Measurements from ENCODE around the gene PDIA6.

Gene PDIA6

DNA sequence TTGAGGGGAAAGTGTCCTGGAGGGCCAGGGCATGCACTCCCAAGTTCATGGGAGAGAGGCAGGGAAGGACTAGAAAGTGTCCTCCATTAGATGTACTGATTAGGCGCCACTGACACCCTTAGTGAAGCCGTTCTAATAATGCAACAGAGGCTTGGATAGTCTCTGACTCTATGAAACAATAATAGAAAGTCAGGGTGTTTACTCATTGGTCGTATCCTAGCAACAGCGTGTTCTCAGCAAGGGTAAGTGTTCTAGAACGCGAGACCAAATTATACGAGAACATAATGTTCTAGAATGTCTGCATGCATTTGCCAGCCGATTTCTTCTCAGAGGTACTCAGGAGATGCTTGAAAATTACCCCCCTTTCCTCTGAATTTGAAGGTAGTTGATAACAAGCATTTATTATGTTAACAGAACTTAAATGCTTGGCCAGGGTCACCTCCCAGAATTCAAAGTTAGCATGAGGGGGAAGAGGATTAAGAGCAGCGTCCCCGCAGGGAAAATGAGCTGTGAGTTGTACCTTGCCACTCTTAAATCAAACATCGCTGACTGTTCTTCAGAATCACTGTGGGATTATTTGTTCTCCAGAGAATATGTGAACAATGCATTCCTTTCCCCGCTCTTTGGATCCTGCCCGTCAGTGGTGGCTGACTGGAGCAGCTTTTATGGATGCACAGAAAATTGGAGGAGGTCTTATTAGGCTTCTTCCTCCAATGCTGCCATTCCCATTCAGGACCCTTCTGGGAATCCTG lies 33.7 kb upstream of the PDIA6 start:
- H3K79me1 ChIP-seq (replicated peaks; ENCODE audit: low read length, poor library complexity, severe bottlenecking): no peaks in the 10 kb centered on the region
- H3K4me1 ChIP-seq (ENCODE audit: control insufficient read depth, insufficient read depth, low read depth, low read length): peaks cover 2% of the 10 kb centered on the region
- H2BK120ac ChIP-seq (ENCODE audit: low read depth, low read length): no peak overlapping the region
- DNase-seq: no peak
- no peak overlapping the region for H3K14ac ChIP-seq (ENCODE audit: low read length in 2 of 2)
- H3K4me3 ChIP-seq (ENCODE audit: insufficient read depth in 1 of 2, low read depth in 1 of 2, low read length in 2 of 2): no peak overlapping the region
- no peak overlapping the region for H3K18ac ChIP-seq (ENCODE audit: low read depth in 1 of 2, low read length in 2 of 2)
- no peak overlapping the region for H3K4ac ChIP-seq (ENCODE audit: low read depth in 1 of 2, low read length in 2 of 2)
- no peak overlapping the region for H4K91ac ChIP-seq (ENCODE audit: low read length)
- H3K27ac ChIP-seq (ENCODE audit: low read length, poor library complexity, severe bottlenecking): no peak overlapping the region
- H3K27me3 ChIP-seq (ENCODE audit: control insufficient read depth in 1 of 2, insufficient read depth in 1 of 2, low read length in 2 of 2): peaks cover 0 to 58% of the 10 kb centered on the region in 2 experiments
- no peak overlapping the region for H3K23ac ChIP-seq (ENCODE audit: low read length in 2 of 2)
- H3K4me2 ChIP-seq (ENCODE audit: low read length, poor library complexity, severe bottlenecking): no peak overlapping the region
- 93% methylated on average over 13 of the region's 13 CpGs for WGBS
- no peak overlapping the region for H2BK5ac ChIP-seq (ENCODE audit: low read depth, low read length, poor library complexity, severe bottlenecking)
- no peak overlapping the region for H4K8ac ChIP-seq (ENCODE audit: low read length)
- no peaks in the 10 kb centered on the region for H3K36me3 ChIP-seq (ENCODE audit: control insufficient read depth in 1 of 2, insufficient read depth in 2 of 2, low read depth in 1 of 2, low read length in 2 of 2)
- H2BK15ac ChIP-seq (ENCODE audit: low read depth, poor library complexity, severe bottlenecking): no peak overlapping the region
- peaks cover 17% of the 10 kb centered on the region for H3K9me3 ChIP-seq (ENCODE audit: control insufficient read depth, low read length)
- H3K9ac ChIP-seq (ENCODE audit: low read length): no peak overlapping the region
- no peak overlapping the region for H2BK12ac ChIP-seq (ENCODE audit: low read length in 2 of 2)
- no peak overlapping the region for H2AFZ ChIP-seq (ENCODE audit: low read depth, low read length)
- no peak overlapping the region for H2AK5ac ChIP-seq (ENCODE audit: low read length, severe bottlenecking)

DNA sequence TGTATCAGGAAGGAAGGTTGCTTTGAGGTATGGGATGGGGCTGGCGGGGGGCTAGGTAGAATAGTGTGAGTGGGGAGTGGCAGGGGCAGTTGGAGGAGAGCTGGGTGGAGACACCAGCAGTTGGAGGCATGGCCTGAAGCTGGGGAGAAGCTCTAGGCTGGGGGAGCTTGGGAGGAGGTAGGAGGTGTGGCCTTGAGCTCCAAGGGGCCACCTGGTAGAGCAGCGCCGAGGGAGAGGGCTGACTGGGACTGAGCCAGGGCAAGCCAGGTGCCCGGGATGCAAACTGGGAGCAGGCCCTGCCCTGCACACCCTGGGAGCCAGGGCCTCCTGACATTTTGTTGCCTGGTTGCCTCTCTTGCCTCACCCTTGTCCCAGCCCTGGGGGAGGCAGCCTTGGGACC lies 33.1 kb upstream of the PDIA6 start:
- Histone ChIP-seq H2BK12ac (ENCODE audit: low read length in 2 of 2) (no peak overlapping the region), H3K36me3 (ENCODE audit: control insufficient read depth in 1 of 2, insufficient read depth in 2 of 2, low read depth in 1 of 2, low read length in 2 of 2) (no peaks in the 10 kb centered on the region), H3K4me3 (ENCODE audit: insufficient read depth in 1 of 2, low read depth in 1 of 2, low read length in 2 of 2) (no peak overlapping the region), H3K14ac (ENCODE audit: low read length in 2 of 2) (no peak overlapping the region), H3K18ac (ENCODE audit: low read depth in 1 of 2, low read length in 2 of 2) (no peak overlapping the region), H3K27me3 (ENCODE audit: control insufficient read depth in 1 of 2, insufficient read depth in 1 of 2, low read length in 2 of 2) (peaks cover 0 to 62% of the 10 kb centered on the region in 2 experiments), H3K9me3 (ENCODE audit: control insufficient read depth, low read length) (peaks cover 23% of the 10 kb centered on the region), H4K91ac (ENCODE audit: low read length) (no peak overlapping the region), H2AFZ (ENCODE audit: low read depth, low read length) (no peak overlapping the region), H3K79me1 (replicated peaks; ENCODE audit: low read length, poor library complexity, severe bottlenecking) (no peaks in the 10 kb centered on the region), H3K23ac (ENCODE audit: low read length in 2 of 2) (no peak overlapping the region), H3K27ac (ENCODE audit: low read length, poor library complexity, severe bottlenecking) (no peak overlapping the region), H3K4me1 (ENCODE audit: control insufficient read depth, insufficient read depth, low read depth, low read length) (peaks cover 2% of the 10 kb centered on the region), H3K9ac (ENCODE audit: low read length) (no peak overlapping the region), H2BK15ac (ENCODE audit: low read depth, poor library complexity, severe bottlenecking) (no peak overlapping the region), H2AK5ac (ENCODE audit: low read length, severe bottlenecking) (no peak overlapping the region), H3K4me2 (ENCODE audit: low read length, poor library complexity, severe bottlenecking) (no peak overlapping the region), H2BK5ac (ENCODE audit: low read depth, low read length, poor library complexity, severe bottlenecking) (no peak overlapping the region), H4K8ac (ENCODE audit: low read length) (no peak overlapping the region), H3K4ac (ENCODE audit: low read depth in 1 of 2, low read length in 2 of 2) (no peak overlapping the region), H2BK120ac (ENCODE audit: low read depth, low read length) (no peak overlapping the region)
- WGBS: 86% methylated on average over 4 of the region's 4 CpGs
- DNase-seq: no peak

DNA sequence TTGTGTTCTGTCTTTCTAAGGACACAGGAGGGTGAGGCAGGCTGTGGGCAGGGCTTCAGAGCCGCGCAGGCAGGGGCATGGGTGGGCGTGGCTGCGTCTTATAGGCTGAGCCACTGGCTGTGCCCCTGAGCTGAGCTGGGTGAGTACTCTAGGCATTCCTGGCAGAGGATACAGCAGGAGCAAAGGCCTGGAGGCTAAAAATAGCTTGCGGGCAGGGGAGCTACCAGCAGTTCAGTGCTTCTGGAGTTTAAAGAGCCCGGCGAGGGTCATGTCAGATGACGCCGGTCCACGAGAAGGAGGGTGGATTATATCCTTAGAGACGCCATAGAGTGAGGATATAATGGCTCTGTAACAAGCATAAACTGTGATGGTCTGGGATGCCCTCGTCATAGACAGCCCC lies 31.5 kb upstream of the PDIA6 start:
- H3K23ac ChIP-seq (ENCODE audit: low read length in 2 of 2): no peak overlapping the region
- H3K9me3 ChIP-seq (ENCODE audit: control insufficient read depth, low read length): peaks cover 30% of the 10 kb centered on the region
- no peak overlapping the region for H3K4ac ChIP-seq (ENCODE audit: low read depth in 1 of 2, low read length in 2 of 2)
- no peak overlapping the region for H4K8ac ChIP-seq (ENCODE audit: low read length)
- 53% methylated on average over 12 of the region's 12 CpGs for WGBS
- H3K4me2 ChIP-seq (ENCODE audit: low read length, poor library complexity, severe bottlenecking): peak overlapping the region; percentile 17
- H2BK12ac ChIP-seq (ENCODE audit: low read length in 2 of 2): no peak overlapping the region
- H3K36me3 ChIP-seq (ENCODE audit: control insufficient read depth in 1 of 2, insufficient read depth in 2 of 2, low read depth in 1 of 2, low read length in 2 of 2): no peaks in the 10 kb centered on the region
- DNase-seq: peak; percentile 77
- H2BK15ac ChIP-seq (ENCODE audit: low read depth, poor library complexity, severe bottlenecking): no peak overlapping the region
- peaks cover 4 to 75% of the 10 kb centered on the region in 2 experiments for H3K27me3 ChIP-seq (ENCODE audit: control insufficient read depth in 1 of 2, insufficient read depth in 1 of 2, low read length in 2 of 2)
- no peaks in the 10 kb centered on the region for H3K79me1 ChIP-seq (replicated peaks; ENCODE audit: low read length, poor library complexity, severe bottlenecking)
- H3K4me3 ChIP-seq (ENCODE audit: insufficient read depth in 1 of 2, low read depth in 1 of 2, low read length in 2 of 2): peak overlapping the region in 1 of 2 experiments; percentile 24
- H3K9ac ChIP-seq (ENCODE audit: low read length): no peak overlapping the region
- H2AK5ac ChIP-seq (ENCODE audit: low read length, severe bottlenecking): no peak overlapping the region
- no peak overlapping the region for H3K18ac ChIP-seq (ENCODE audit: low read depth in 1 of 2, low read length in 2 of 2)
- H2AFZ ChIP-seq (ENCODE audit: low read depth, low read length): no peak overlapping the region
- H2BK5ac ChIP-seq (ENCODE audit: low read depth, low read length, poor library complexity, severe bottlenecking): no peak overlapping the region
- no peak overlapping the region for H4K91ac ChIP-seq (ENCODE audit: low read length)
- peaks cover 2% of the 10 kb centered on the region for H3K4me1 ChIP-seq (ENCODE audit: control insufficient read depth, insufficient read depth, low read depth, low read length)
- no peak overlapping the region for H2BK120ac ChIP-seq (ENCODE audit: low read depth, low read length)
- no peak overlapping the region for H3K14ac ChIP-seq (ENCODE audit: low read length in 2 of 2)
- H3K27ac ChIP-seq (ENCODE audit: low read length, poor library complexity, severe bottlenecking): no peak overlapping the region

DNA sequence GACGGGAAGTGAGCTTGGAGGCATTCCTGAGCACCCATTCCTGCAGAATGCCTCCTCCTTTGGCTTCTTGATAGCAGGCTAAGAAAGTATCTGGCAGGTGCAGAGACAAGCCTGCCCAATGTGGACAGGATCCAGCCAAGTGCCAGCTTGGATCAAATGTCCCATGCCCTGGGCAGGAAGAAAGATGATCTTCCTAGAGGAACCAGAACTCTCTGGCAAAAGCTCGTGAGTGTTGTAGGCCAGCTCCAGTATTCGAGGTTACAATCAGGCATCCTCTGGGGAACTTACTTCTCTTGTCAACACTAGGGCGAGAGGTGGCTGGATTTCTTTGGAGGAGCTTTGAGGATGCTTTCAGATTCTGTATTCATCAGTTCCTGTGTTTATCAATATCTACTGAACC lies 29.9 kb upstream of the PDIA6 start:
- no peak overlapping the region for H2BK120ac ChIP-seq (ENCODE audit: low read depth, low read length)
- H3K4me2 ChIP-seq (ENCODE audit: low read length, poor library complexity, severe bottlenecking): no peak overlapping the region
- no peak for DNase-seq
- H2AFZ ChIP-seq (ENCODE audit: low read depth, low read length): no peak overlapping the region
- no peak overlapping the region for H3K14ac ChIP-seq (ENCODE audit: low read length in 2 of 2)
- H3K9me3 ChIP-seq (ENCODE audit: control insufficient read depth, low read length): peaks cover 30% of the 10 kb centered on the region
- no peak overlapping the region for H2BK12ac ChIP-seq (ENCODE audit: low read length in 2 of 2)
- WGBS: 73% methylated on average over 4 of the region's 4 CpGs
- H3K9ac ChIP-seq (ENCODE audit: low read length): no peak overlapping the region
- peaks cover 19 to 78% of the 10 kb centered on the region in 2 experiments for H3K27me3 ChIP-seq (ENCODE audit: control insufficient read depth in 1 of 2, insufficient read depth in 1 of 2, low read length in 2 of 2)
- no peak overlapping the region for H4K8ac ChIP-seq (ENCODE audit: low read length)
- H2BK5ac ChIP-seq (ENCODE audit: low read depth, low read length, poor library complexity, severe bottlenecking): no peak overlapping the region
- H3K4me1 ChIP-seq (ENCODE audit: control insufficient read depth, insufficient read depth, low read depth, low read length): peaks cover 2% of the 10 kb centered on the region
- no peak overlapping the region for H4K91ac ChIP-seq (ENCODE audit: low read length)
- H2BK15ac ChIP-seq (ENCODE audit: low read depth, poor library complexity, severe bottlenecking): no peak overlapping the region
- H3K79me1 ChIP-seq (replicated peaks; ENCODE audit: low read length, poor library complexity, severe bottlenecking): no peaks in the 10 kb centered on the region
- H3K4ac ChIP-seq (ENCODE audit: low read depth in 1 of 2, low read length in 2 of 2): no peak overlapping the region
- no peak overlapping the region for H3K18ac ChIP-seq (ENCODE audit: low read depth in 1 of 2, low read length in 2 of 2)
- H2AK5ac ChIP-seq (ENCODE audit: low read length, severe bottlenecking): no peak overlapping the region
- H3K27ac ChIP-seq (ENCODE audit: low read length, poor library complexity, severe bottlenecking): no peak overlapping the region
- no peaks in the 10 kb centered on the region for H3K36me3 ChIP-seq (ENCODE audit: control insufficient read depth in 1 of 2, insufficient read depth in 2 of 2, low read depth in 1 of 2, low read length in 2 of 2)
- no peak overlapping the region for H3K23ac ChIP-seq (ENCODE audit: low read length in 2 of 2)
- H3K4me3 ChIP-seq (ENCODE audit: insufficient read depth in 1 of 2, low read depth in 1 of 2, low read length in 2 of 2): no peak overlapping the region
